Mesenchymal stem cell (in vitro differentiated cells and primary cell): Measurements from ENCODE around the gene NKAIN4.

Experiments
- DNase-seq: peaks from one replicate; pipeline ENCODE4 v3.0.0-alpha.2; 2013
- H2AFZ ChIP-seq: one replicate; pipeline ENCODE4 v1.6.1; 2013; ENCODE audit warnings: low read depth, mild to moderate bottlenecking, control low read depth, inconsistent platforms, low read length, moderate library complexity
- H2AK5ac ChIP-seq: 2 replicates; pipeline ENCODE4 v1.6.1; 2013; ENCODE audit warnings: low read length, moderate library complexity, mild to moderate bottlenecking, inconsistent platforms; ENCODE audit not compliant: severe bottlenecking
- H2BK120ac ChIP-seq: one replicate; pipeline ENCODE4 v1.6.1; 2013; ENCODE audit warnings: low read depth, mild to moderate bottlenecking, inconsistent platforms, low read length, moderate library complexity
- H2BK12ac ChIP-seq, 2 experiments: one replicate each; pipeline ENCODE4 v1.6.1; 2013; ENCODE audit warnings: inconsistent platforms in 2 of 2, low read length in 2 of 2, mild to moderate bottlenecking in 2 of 2, moderate library complexity in 2 of 2, control low read depth in 1 of 2
- H2BK15ac ChIP-seq: one replicate; pipeline ENCODE4 v1.6.1; 2013; ENCODE audit warnings: mild to moderate bottlenecking, low read depth, inconsistent platforms; ENCODE audit not compliant: poor library complexity, severe bottlenecking
- H2BK5ac ChIP-seq: 2 replicates; pipeline ENCODE4 v1.6.1; 2013; ENCODE audit warnings: low read depth, mild to moderate bottlenecking, low read length, control low read depth, inconsistent platforms; ENCODE audit not compliant: poor library complexity, severe bottlenecking
- H3K14ac ChIP-seq, 2 experiments: one replicate each; pipeline ENCODE4 v1.6.1; 2013; ENCODE audit warnings: inconsistent platforms in 2 of 2, low read length in 2 of 2, control low read depth in 1 of 2, mild to moderate bottlenecking in 1 of 2, moderate library complexity in 1 of 2
- H3K18ac ChIP-seq, 2 experiments: one replicate each; pipeline ENCODE4 v1.6.1; 2013; ENCODE audit warnings: inconsistent platforms in 2 of 2, low read length in 2 of 2, control low read depth in 1 of 2, low read depth in 1 of 2, mild to moderate bottlenecking in 1 of 2
- H3K23ac ChIP-seq, 2 experiments: one replicate each; pipeline ENCODE4 v1.6.1; 2013; ENCODE audit warnings: inconsistent platforms in 2 of 2, low read length in 2 of 2, mild to moderate bottlenecking in 2 of 2, moderate library complexity in 2 of 2, control low read depth in 1 of 2
- H3K27ac ChIP-seq: 2 replicates; pipeline ENCODE4 v1.5.1; 2013; ENCODE audit warnings: mild to moderate bottlenecking, moderate library complexity, low read length, control low read depth, inconsistent platforms; ENCODE audit not compliant: poor library complexity, severe bottlenecking
- H3K27me3 ChIP-seq, 2 experiments: 2 replicates each; pipeline versions ENCODE4 v1.6.1 to v1.7.0; 2013; ENCODE audit warnings: low read length in 2 of 2, mild to moderate bottlenecking in 2 of 2, moderate library complexity in 2 of 2, control low read depth in 1 of 2, inconsistent platforms in 1 of 2; ENCODE audit not compliant: control insufficient read depth in 1 of 2, insufficient read depth in 1 of 2
- H3K36me3 ChIP-seq, 2 experiments: 2 replicates each; pipeline versions ENCODE4 v1.6.1 to v1.7.0; 2013; ENCODE audit warnings: low read length in 2 of 2, control low read depth in 1 of 2, inconsistent platforms in 1 of 2, low read depth in 1 of 2, mild to moderate bottlenecking in 1 of 2; ENCODE audit not compliant: insufficient read depth in 2 of 2, control insufficient read depth in 1 of 2
- H3K4ac ChIP-seq, 2 experiments: one replicate each; pipeline ENCODE4 v1.6.1; 2013; ENCODE audit warnings: inconsistent platforms in 2 of 2, low read length in 2 of 2, mild to moderate bottlenecking in 2 of 2, moderate library complexity in 2 of 2, control low read depth in 1 of 2, low read depth in 1 of 2
- H3K4me1 ChIP-seq: 2 replicates; pipeline ENCODE4 v1.6.1; 2013; ENCODE audit warnings: low read depth, low read length, control low read depth; ENCODE audit not compliant: control insufficient read depth, insufficient read depth
- H3K4me2 ChIP-seq: 2 replicates; pipeline ENCODE4 v1.6.1; 2013; ENCODE audit warnings: low read length, mild to moderate bottlenecking, inconsistent platforms; ENCODE audit not compliant: poor library complexity, severe bottlenecking
- H3K4me3 ChIP-seq, 2 experiments: 2 replicates each; pipeline versions ENCODE4 v1.5.1 to v1.7.0; 2013; ENCODE audit warnings: low read length in 2 of 2, mild to moderate bottlenecking in 2 of 2, control low read depth in 1 of 2, low read depth in 1 of 2; ENCODE audit not compliant: insufficient read depth in 1 of 2
- H3K79me1 ChIP-seq: replicated peaks from 2 replicates; pipeline ENCODE4 v1.6.1; 2013; ENCODE audit warnings: mild to moderate bottlenecking, control low read depth, low read length, inconsistent platforms; ENCODE audit not compliant: poor library complexity, severe bottlenecking
- H3K9ac ChIP-seq: 2 replicates; pipeline ENCODE4 v1.7.0; 2013; ENCODE audit warnings: mild to moderate bottlenecking, low read length, moderate library complexity
- H3K9me3 ChIP-seq: 2 replicates; pipeline ENCODE4 v1.7.0; 2013; ENCODE audit warnings: mild to moderate bottlenecking, low read length; ENCODE audit not compliant: control insufficient read depth
- H4K8ac ChIP-seq: one replicate; pipeline ENCODE4 v1.6.1; 2013; ENCODE audit warnings: inconsistent platforms, mild to moderate bottlenecking, low read length, moderate library complexity
- H4K91ac ChIP-seq: one replicate; pipeline ENCODE4 v1.6.1; 2013; ENCODE audit warnings: mild to moderate bottlenecking, low read length, inconsistent platforms
- WGBS: methylation state at CpG from one replicate; pipeline ENCODE4 v1.1.7; 2013; ENCODE audit warnings: mixed read lengths; 5-methylcytosine and 5-hydroxymethylcytosine counted together

NKAIN4 gene

GRCh38 chr20:63216041-63216848, 38.0 kb downstream of the NKAIN4 start, which contains the start of gene YTHDF1:
Gene YTHDF1, minus strand, starts transcription at chr20:63216131. Its CDS starts 239 bp downstream, at chr20:63215892.
- peak within 1 kb of the TSS; percentile 94 for H2BK120ac ChIP-seq
- peaks cover 17 to 35% of the 10 kb centered on the region in 2 experiments for H3K36me3 ChIP-seq
- peak within 1 kb of the TSS; percentile 91 to 96 for H3K18ac ChIP-seq
- peaks cover 26% of the 10 kb centered on the region for H3K4me1 ChIP-seq
- H3K14ac ChIP-seq = peak within 1 kb of the TSS in 1 of 2 experiments; percentile 85
- peaks cover 19 to 25% of the 10 kb centered on the region in 2 experiments for H3K27me3 ChIP-seq
- H4K91ac ChIP-seq = peak within 1 kb of the TSS; percentile 97
- peak within 1 kb of the TSS; percentile 76 for H2AK5ac ChIP-seq
- H3K4me2 ChIP-seq = peak within 1 kb of the TSS; percentile 91
- 4% methylated on average over 70 of the region's 96 CpGs for WGBS
- peaks cover 6% of the 10 kb centered on the region for H3K79me1 ChIP-seq
- peak within 1 kb of the TSS; percentile 38 to 40 for H2BK12ac ChIP-seq
- H2BK15ac ChIP-seq = peak within 1 kb of the TSS; percentile 35
- H3K9me3 ChIP-seq = no peaks in the 10 kb centered on the region
- peak within 1 kb of the TSS; percentile 97 for H2AFZ ChIP-seq
- peak within 1 kb of the TSS; percentile 67 for H2BK5ac ChIP-seq
- H3K4ac ChIP-seq = peak within 1 kb of the TSS; percentile 90 to 95
- peak; percentile 91 for DNase-seq
- peak within 1 kb of the TSS; percentile 97 for H4K8ac ChIP-seq
- H3K23ac ChIP-seq = peak within 1 kb of the TSS in 1 of 2 experiments; percentile 3
- H3K9ac ChIP-seq = peak within 1 kb of the TSS; percentile 92
- H3K4me3 ChIP-seq = peak within 1 kb of the TSS; percentile 87 to 91
- H3K27ac ChIP-seq = peak within 1 kb of the TSS; percentile 29

- H2AK5ac ChIP-seq = no peak overlapping the region
- H3K18ac ChIP-seq = peak overlapping the region; percentile 61 to 65
- H3K27me3 ChIP-seq = peaks cover 11 to 16% of the 10 kb centered on the region in 2 experiments
- H2BK12ac ChIP-seq = no peak overlapping the region
- WGBS = 2% methylated on average over 48 of the region's 81 CpGs
- peak overlapping the region; percentile 77 for H3K4me2 ChIP-seq
- H4K91ac ChIP-seq = no peak overlapping the region
- no peak overlapping the region for H3K14ac ChIP-seq
- H2AFZ ChIP-seq = no peak overlapping the region
- peak overlapping the region; percentile 92 for H3K9ac ChIP-seq
- peak overlapping the region; percentile 87 to 91 for H3K4me3 ChIP-seq
- peaks cover 28% of the 10 kb centered on the region for H3K4me1 ChIP-seq
- no peaks in the 10 kb centered on the region for H3K9me3 ChIP-seq
- peaks cover 8% of the 10 kb centered on the region for H3K79me1 ChIP-seq
- H3K36me3 ChIP-seq = peaks cover 25 to 42% of the 10 kb centered on the region in 2 experiments
- peak; percentile 79 for DNase-seq
- peak overlapping the region; percentile 56 for H4K8ac ChIP-seq
- peak overlapping the region; percentile 35 for H2BK15ac ChIP-seq
- peak overlapping the region; percentile 65 for H2BK120ac ChIP-seq
- H2BK5ac ChIP-seq = peak overlapping the region; percentile 67
- peak overlapping the region; percentile 22 to 95 for H3K4ac ChIP-seq
- H3K23ac ChIP-seq = peak overlapping the region in 1 of 2 experiments; percentile 3
- peak overlapping the region; percentile 29 for H3K27ac ChIP-seq
These were observed 38.9 kb downstream of the NKAIN4 start for GRCh38 chr20:63215101-63216040.

GRCh38 chr20:63214514-63214913, 39.7 kb downstream of the NKAIN4 start:
- Histone ChIP-seq H3K27ac (peak overlapping the region; percentile 29), H3K4me2 (peak overlapping the region; percentile 77), H3K9me3 (no peaks in the 10 kb centered on the region), H2BK120ac (no peak overlapping the region), H2BK5ac (no peak overlapping the region), H3K4ac (no peak overlapping the region), H3K4me1 (peaks cover 32% of the 10 kb centered on the region), H3K4me3 (peak overlapping the region in 1 of 2 experiments; percentile 91), H2BK12ac (no peak overlapping the region), H2BK15ac (no peak overlapping the region), H2AK5ac (no peak overlapping the region), H3K79me1 (peaks cover 8% of the 10 kb centered on the region), H4K91ac (no peak overlapping the region), H3K18ac (no peak overlapping the region), H3K27me3 (peaks cover 2 to 7% of the 10 kb centered on the region in 2 experiments), H3K36me3 (peaks cover 31 to 50% of the 10 kb centered on the region in 2 experiments), H4K8ac (no peak overlapping the region), H3K14ac (no peak overlapping the region), H3K9ac (peak overlapping the region; percentile 92), H3K23ac (no peak overlapping the region), H2AFZ (no peak overlapping the region)
- DNase-seq = no peak
- WGBS = 66% methylated on average over 6 of the region's 6 CpGs
